NCI-H2107 (cell line): Measurements from ENCODE around the gene RRP1B.
"Not testable (repeated sequence)": the region's sequence is repeated elsewhere in the genome, so short reads cannot be mapped to it uniquely, and the experiment has no call there.

Experiments used
- DNase-seq: peaks from one replicate; lab custom pipeline; 2025; lab: John Stamatoyannopoulos, UW

The RRP1B gene

DNA sequence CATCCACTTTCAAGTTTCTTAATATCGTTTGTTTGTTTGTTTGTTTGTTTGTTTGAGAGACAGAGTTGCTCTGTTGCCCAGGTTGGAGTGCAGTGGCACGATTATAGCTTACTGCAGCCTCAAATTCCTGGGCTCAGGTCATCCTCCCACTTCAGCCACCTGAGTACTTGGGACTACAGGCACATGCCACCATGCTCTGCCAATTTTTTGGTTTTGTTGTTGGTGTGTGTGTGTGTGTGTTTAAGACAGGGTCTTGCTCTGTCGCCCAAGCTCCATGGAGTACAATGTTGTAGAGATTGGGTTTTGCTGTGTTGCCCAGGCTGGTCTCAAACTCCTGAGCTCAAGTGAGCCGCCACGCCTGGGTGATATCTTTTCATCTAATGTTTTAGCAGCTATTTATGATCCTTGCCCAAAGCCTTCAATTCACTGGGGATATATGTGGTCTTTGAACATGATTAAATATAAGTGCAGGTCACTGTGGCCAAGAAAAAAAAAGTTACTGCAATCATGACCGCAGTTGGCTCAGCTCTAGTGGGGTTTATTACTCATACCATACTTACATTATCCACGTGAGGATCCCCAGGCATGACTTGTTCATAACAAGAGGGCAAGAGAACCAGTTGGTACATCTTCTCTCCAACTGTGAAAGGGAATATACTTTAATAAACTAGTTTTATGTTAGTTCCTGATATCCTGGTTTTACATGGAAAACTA lies 8.0 kb downstream of the RRP1B start:
- DNase-seq = no peak

DNA sequence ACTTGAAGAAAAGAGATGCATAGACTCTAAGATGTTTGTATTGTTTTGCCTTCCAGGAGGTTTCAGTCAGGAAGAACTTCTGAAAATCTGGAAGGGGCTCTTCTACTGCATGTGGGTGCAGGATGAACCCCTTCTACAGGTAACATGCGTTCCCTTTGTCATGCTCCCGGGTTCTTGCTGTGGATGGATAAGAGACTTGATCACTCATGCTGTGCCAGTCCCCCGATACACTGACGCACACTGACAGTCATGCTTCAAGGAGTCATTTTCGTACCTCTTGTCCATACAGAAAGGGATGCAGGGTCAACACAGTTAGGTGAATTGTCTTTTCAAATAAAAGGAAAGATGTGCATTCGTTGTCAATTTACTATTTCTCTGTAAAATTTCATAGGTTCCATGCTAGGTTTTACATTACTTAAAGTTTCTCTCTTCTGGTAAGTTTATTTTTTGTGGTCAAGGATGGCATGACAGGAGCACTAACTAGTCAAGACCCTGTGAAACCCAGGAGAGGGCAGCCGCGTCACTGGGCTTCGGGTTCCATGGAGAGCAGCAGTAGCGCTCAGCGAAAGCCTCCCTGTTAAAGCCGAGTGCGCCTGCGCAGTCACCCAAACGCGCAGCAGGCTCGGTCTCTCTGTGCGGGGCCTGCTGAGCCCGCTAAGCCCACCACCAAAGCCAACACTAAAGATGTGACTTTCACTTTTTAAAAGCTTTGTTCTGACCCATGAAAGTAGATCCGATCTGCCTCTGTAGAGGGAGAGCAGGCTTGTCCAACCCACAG lies 10.7 kb downstream of the RRP1B start:
- DNase-seq = no peak

DNA sequence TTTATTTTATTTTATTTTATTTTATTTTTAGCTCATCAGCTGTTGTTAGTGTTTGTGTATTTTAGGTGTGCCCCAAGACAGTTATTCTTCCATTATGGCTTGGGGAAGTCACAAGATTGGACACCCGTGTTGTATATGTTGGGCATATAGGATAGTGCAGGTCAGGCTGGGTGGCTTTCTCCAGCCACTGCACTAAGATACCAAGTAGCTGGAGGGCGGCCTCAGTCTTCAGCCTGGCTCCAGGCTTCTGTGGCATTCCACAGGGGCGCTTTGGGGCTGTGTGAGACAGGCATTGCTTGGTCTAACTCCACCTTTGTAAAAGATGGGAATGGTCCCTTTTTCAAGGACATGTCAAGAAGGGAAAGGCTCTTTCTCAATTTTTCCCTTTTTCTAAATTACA lies 16.5 kb downstream of the RRP1B start:
- no peak for DNase-seq

- DNase-seq = no peak
Measured at GRCh38 chr21:43676391-43676790, 17.0 kb downstream of the RRP1B start.

DNA sequence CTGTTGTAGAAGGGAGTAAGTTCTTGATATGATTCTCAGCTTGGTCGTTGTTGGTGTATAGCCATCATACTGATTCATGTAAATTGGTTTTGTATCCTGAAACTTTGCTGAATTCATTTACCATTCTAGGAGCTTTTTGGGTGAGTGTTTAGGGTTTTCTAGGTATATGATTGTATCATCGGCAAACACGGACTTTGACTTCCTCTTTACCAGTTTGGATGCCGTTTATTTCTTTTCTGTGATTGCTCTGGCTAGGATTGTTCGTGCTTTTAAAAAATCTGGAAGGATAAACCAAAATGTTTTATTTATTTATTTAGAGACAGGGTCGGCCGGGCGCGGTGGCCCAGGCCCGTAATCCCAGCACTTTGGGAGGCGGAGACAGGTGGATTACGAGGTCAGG lies 20.6 kb downstream of the RRP1B start:
- DNase-seq = no peak

DNA sequence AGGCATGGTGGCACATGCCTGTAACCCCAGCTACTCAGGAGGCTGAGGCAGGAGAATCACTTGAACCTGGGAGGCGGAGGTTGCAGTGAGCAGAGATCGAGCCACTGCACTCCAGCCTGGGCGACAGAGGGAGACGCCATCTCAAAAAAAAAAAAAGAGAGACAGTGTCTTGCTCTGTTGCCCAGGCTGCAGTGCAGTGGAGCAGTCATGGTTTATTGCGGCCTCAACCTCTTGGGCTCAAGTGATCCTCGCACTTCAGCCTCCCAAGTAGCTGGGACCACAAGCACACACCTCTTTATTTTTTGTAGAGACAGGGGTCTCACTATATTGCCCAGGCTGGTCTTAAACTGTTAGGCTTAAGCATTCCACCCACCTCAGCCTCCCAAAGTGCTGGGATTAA lies 21.1 kb downstream of the RRP1B start:
- DNase-seq = not testable (repeated sequence)

- DNase-seq = no peak
Measured at GRCh38 chr21:43681650-43682049, 22.3 kb downstream of the RRP1B start.

GRCh38 chr21:43684424-43684823 lies 25.1 kb downstream of the RRP1B start:
- DNase-seq = no peak

- no peak for DNase-seq
Measured at GRCh38 chr21:43686811-43687565, 27.6 kb downstream of the RRP1B start.

DNA sequence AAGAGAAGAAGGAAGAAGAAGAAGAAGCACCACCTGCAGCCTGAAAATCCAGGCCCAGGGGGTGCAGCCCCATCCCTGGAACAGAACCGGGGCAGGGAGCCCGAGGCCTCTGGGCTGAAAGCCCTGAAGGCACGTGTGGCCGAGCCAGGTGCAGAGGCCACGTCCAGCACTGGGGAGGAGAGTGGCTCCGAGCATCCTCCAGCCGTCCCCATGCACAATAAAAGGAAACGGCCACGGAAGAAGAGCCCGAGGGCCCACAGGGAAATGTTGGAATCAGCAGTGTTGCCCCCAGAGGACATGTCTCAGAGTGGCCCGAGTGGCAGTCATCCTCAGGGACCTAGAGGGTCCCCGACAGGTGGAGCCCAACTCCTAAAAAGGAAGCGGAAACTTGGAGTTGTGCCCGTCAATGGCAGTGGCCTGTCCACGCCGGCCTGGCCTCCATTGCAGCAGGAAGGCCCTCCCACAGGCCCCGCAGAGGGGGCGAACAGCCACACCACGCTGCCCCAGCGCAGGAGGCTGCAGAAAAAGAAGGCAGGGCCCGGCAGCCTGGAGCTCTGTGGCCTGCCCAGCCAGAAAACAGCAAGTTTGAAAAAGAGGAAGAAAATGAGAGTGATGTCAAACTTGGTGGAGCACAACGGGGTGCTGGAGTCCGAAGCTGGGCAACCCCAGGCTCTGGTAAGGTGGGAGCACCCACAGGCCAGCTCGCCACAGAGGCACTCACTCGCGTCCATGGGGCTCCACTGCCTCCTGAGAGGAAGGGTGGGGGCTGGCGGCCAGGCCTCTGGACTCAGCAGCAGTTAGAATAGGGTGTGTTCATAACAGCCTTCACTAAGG lies 28.4 kb downstream of the RRP1B start:
- no peak for DNase-seq

DNA sequence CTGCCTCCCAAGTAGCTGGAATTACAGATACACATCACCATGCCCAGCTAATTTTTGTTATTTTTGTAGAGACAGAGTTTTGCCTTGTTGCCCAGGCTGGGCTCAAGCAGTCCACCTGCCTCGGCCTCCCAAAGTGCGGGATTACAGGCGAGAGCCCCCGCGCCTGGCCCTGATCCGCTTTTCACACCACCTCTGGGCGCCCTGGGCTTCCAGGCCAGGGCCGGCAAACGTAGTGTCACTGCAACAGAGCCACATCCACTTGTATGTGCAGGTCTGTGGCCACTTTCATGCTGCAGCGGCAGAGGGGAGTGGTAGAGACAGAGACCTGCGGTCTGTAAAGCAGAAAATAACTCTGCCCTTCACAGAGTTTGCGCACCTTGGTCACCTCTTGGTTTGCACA lies 29.5 kb downstream of the RRP1B start:
- DNase-seq = no peak

DNA sequence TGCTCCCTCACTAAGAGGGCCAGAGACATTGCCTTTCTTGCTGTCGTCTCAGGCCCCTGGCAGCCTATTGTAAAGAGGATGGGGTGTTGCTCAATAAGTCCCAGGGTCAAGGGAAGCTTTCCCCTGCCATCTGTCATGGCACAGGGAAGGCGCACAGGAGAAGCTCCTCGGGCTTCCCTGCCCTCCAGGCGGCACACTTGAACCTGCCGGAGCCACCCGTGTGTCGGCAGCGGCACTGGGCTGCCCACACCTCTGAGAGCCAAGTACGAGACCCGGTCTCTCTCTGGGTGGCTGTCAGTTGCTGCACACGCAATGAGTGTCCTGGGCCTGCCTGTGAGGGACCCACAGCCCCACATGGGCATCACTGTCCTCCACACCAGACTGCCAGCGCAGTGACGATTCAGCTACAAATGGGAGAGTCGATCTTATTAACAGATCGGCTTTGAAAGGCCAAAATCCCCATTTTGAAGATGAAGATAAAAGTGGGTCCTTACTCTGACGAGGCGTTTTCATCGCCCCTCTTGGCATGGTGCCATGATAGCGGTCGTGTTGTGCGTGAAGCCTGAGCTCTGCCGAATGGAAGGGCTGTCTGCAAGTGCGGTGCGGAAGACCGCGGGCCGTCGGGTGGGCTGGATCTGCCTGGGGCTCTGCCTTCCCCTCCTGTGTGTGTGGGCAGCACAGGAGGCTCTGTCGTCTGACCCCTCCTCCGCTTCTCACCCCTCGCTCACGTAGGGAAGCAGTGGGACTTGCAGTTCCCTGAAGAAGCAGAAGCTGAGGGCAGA lies 30.4 kb downstream of the RRP1B start:
- no peak for DNase-seq

GRCh38 chr21:43690346-43690745 lies 31.0 kb downstream of the RRP1B start:
- no peak for DNase-seq

GRCh38 chr21:43691086-43691795 lies 31.9 kb downstream of the RRP1B start:
- DNase-seq = no peak

DNA sequence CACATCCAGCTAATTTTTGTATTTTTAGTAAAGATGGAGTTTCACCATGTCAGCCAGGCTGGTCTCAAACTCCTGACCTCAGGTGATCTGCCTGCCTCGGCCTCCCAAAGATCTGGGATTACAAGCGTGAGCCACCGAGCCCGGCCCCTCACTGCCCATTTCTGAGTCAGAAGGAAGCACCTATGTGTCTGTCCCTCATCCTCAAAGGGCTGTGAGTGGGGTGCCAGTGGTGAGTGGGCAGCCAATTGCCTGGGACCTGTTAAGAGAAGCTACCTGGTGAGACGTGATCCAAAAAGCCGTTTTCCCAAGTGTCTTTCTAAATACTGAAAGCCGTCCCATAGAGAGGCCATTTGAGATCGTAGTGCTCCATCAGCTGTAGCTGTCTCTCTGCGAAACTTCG lies 32.4 kb downstream of the RRP1B start:
- no peak for DNase-seq

- DNase-seq = no peak
Measured at GRCh38 chr21:43692949-43693348, 33.6 kb downstream of the RRP1B start.

DNA sequence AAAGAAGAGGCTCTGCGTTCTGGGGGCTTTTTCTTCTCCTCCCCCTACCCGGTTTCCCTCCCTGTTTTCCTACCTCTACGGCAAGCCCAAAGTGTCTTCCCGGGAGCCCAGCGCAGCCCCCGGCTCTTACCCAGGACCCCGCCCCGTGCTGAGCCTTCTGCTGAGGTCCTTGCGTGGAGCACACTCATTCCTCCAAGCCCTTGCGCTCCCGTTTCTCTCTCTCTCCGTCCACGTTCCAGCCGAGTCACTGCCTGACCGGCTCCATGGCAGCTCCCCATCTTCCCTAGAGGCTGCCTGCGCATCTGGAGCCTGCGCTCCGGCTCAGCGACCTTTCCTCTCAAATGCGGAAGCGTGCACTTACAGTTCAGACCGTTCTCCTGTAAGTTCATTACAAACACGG lies 34.6 kb downstream of the RRP1B start:
- no peak for DNase-seq

- no peak for DNase-seq
Measured at GRCh38 chr21:43694437-43695079, 35.2 kb downstream of the RRP1B start.

GRCh38 chr21:43696214-43696613 lies 36.9 kb downstream of the RRP1B start:
- DNase-seq = no peak
